ENCODE data around the gene CD1C. TPM values are rescaled to one million over a fixed set of nuclear protein-coding genes. Genes with fewer than 3 reads are reported as not detected.

Gene CD1C
- total RNA-seq, 2 experiments from 2014 or later = 2.6 to 28.7 TPM

DNA sequence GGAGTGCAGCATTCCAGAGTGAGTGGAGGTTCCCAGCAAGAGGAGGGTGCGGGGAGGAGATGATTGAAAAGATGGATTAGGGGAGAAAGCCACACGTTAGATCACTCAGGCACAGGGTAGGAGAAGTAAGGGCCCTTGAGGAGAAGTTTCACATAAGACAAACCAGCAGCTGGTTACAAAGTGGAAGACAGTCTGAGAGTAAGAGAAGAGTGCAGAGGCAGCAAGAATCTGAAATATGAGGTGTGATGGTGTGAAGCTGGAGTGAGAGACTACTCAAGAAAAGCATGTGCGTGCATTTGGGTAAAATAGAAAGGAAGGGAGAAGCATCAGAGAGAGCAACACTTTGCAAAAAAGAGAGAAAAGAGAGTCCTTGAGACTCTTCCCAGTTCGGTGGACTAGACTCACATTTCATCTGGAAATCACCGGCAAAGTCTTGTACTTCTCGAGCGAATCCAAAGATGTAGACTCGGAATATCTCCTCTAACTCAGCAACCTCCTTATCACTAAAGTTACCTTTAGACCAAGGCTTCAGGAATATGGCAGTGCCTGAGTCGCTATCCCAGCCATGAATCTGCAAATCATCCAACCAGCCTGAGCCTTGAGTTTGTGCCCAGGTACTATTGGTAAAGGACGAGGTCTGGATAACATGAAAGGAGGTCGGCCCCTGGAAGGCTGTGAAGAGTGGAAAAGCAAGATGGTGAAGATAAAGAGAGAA lies 40.8 kb downstream of the CD1C start:
- no peak overlapping the region for H2AFZ ChIP-seq (ENCODE audit: low read length)
- intact Hi-C loops (cut with micrococcal nuclease; ENCODE audit: unreplicated experiment) = loop anchor here (1.0 kb wide), 1 partner anchor 84 kb away; no protein-coding TSS in a partner anchor
- DNase-seq (ENCODE audit: low spot score) = no peak
- BruUV-seq (replicated peaks) = no TSS peak
- H4K20me1 ChIP-seq (ENCODE audit: insufficient read depth, low read length) = no peaks in the 10 kb centered on the region
- no peaks in the 10 kb centered on the region for H3K9me3 ChIP-seq (ENCODE audit: low read length)
- TF ChIP-seq EZH2phosphoT487 (IDR thresholded peaks at IDR 0.05; ENCODE audit: borderline replicate concordance, low read depth, low read length) = no peak
- TF ChIP-seq, protein P1, sequence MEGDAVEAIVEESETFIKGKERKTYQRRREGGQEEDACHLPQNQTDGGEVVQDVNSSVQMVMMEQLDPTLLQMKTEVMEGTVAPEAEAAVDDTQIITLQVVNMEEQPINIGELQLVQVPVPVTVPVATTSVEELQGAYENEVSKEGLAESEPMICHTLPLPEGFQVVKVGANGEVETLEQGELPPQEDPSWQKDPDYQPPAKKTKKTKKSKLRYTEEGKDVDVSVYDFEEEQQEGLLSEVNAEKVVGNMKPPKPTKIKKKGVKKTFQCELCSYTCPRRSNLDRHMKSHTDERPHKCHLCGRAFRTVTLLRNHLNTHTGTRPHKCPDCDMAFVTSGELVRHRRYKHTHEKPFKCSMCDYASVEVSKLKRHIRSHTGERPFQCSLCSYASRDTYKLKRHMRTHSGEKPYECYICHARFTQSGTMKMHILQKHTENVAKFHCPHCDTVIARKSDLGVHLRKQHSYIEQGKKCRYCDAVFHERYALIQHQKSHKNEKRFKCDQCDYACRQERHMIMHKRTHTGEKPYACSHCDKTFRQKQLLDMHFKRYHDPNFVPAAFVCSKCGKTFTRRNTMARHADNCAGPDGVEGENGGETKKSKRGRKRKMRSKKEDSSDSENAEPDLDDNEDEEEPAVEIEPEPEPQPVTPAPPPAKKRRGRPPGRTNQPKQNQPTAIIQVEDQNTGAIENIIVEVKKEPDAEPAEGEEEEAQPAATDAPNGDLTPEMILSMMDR (conservative IDR thresholded peaks at IDR 0.05; ENCODE audit: low read length) = no peak
- no peak overlapping the region for H3K4me3 ChIP-seq (ENCODE audit: low read depth, low read length, poor library complexity, severe bottlenecking)
- H3K79me2 ChIP-seq (ENCODE audit: insufficient read depth, low read depth, low read length) = no peaks in the 10 kb centered on the region
- no peak overlapping the region for H3K4me2 ChIP-seq (ENCODE audit: low read length)
- H3K4me1 ChIP-seq (ENCODE audit: insufficient read depth, low read length, poor library complexity, severe bottlenecking) = peaks cover 25% of the 10 kb centered on the region
- H3K9me2 ChIP-seq (ENCODE audit: insufficient read depth, low read length) = no peaks in the 10 kb centered on the region
- no peaks in the 10 kb centered on the region for H3K36me3 ChIP-seq (ENCODE audit: insufficient read depth, low read length)
- ChIA-PET CTCF (ENCODE audit: unreplicated experiment) (interaction anchor here (2.0 kb wide), 2 partner anchors 83 to 127 kb away, joined by 13 to 15 read pairs; no protein-coding TSS in a partner anchor), POLR2A (interaction anchor here (1.0 to 1.2 kb wide), 2 partner anchors 83 to 127 kb away, joined by 3 read pairs; no protein-coding TSS in a partner anchor)
- H3K27ac ChIP-seq (ENCODE audit: low read depth, low read length, poor library complexity, severe bottlenecking) = no peak overlapping the region

DNA sequence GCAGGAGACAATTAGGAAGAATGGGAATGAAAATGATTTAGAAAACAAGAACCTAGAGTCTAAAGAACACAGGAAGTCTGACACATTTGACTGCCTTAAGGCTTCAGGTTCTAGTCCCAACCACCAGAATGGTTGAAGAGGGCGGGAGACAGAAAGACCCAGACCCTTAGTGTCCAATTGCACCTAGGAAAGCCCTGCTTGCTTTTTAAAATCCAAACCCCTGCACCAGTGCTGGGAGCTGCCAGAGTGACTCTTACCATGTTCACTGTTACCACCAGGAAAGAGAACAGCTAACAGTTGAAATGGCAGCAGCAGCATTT lies 41.3 kb downstream of the CD1C start:
- Histone ChIP-seq H3K36me3 (ENCODE audit: insufficient read depth, low read length) (no peaks in the 10 kb centered on the region), H2AFZ (ENCODE audit: low read length) (no peak overlapping the region), H3K4me3 (ENCODE audit: low read depth, low read length, poor library complexity, severe bottlenecking) (no peak overlapping the region), H3K4me1 (ENCODE audit: insufficient read depth, low read length, poor library complexity, severe bottlenecking) (peaks cover 25% of the 10 kb centered on the region), H3K9me2 (ENCODE audit: insufficient read depth, low read length) (no peaks in the 10 kb centered on the region), H4K20me1 (ENCODE audit: insufficient read depth, low read length) (no peaks in the 10 kb centered on the region), H3K27ac (ENCODE audit: low read depth, low read length, poor library complexity, severe bottlenecking) (no peak overlapping the region), H3K79me2 (ENCODE audit: insufficient read depth, low read depth, low read length) (no peaks in the 10 kb centered on the region), H3K9me3 (ENCODE audit: low read length) (no peaks in the 10 kb centered on the region), H3K4me2 (ENCODE audit: low read length) (no peak overlapping the region)
- ChIA-PET POLR2A (no interaction called here), CTCF (ENCODE audit: unreplicated experiment) (no interaction called here)
- no peak for DNase-seq (ENCODE audit: low spot score)
- intact Hi-C loops (cut with micrococcal nuclease; ENCODE audit: unreplicated experiment) = no loop called here
- no peak for TF ChIP-seq EZH2phosphoT487 (IDR thresholded peaks at IDR 0.05; ENCODE audit: borderline replicate concordance, low read depth, low read length)
- TF ChIP-seq, protein P1 (conservative IDR thresholded peaks at IDR 0.05; ENCODE audit: low read length) = no peak
- BruUV-seq (replicated peaks) = no TSS peak

DNA sequence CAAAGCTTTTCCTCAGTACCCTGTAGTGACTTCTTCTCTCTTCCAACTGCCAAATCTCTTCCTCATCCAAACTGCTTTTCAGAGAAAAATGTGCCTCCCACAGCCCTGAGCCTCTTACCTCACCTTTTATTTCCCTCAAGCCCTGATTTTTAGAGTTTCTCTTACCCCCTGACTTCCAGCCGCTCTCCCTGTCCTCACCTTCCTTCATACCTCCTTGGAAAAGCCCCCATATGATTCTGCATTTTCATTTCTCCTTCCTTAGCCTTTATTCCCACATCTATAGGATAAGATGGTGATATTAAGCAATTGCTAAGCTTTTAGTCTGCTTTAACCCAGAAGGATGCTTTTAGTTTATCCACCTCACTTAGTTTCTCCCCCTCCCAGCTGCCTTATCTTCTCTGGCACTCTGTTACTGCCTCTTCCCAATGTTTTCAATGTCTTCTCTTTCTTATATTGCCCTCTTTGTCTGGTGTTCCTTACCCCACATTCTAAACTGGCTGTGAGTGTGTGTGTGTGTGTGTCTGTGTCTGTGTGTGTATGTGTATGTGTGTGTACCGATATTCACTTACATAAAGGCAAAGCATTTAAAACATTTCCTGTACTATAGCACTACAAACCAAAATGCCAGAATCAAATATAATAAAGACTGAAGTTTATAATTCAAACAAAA lies 41.9 kb downstream of the CD1C start, which contains the start of gene CD1B:
CD1B (minus strand) TSS at position 51 of the 670 bp plus-strand sequence. CDS start 108 bp downstream, outside the sequence.
- CTCF ChIA-PET (ENCODE audit: unreplicated experiment) = no interaction called here
- POLR2A ChIA-PET = no interaction called here
- H3K9me2 ChIP-seq (ENCODE audit: insufficient read depth, low read length) = no peaks in the 10 kb centered on the region
- no peaks in the 10 kb centered on the region for H4K20me1 ChIP-seq (ENCODE audit: insufficient read depth, low read length)
- H3K36me3 ChIP-seq (ENCODE audit: insufficient read depth, low read length) = no peaks in the 10 kb centered on the region
- H3K4me3 ChIP-seq (ENCODE audit: low read depth, low read length, poor library complexity, severe bottlenecking) = no peak within 1 kb of the TSS
- no peak within 1 kb of the TSS for H3K27ac ChIP-seq (ENCODE audit: low read depth, low read length, poor library complexity, severe bottlenecking)
- H3K4me1 ChIP-seq (ENCODE audit: insufficient read depth, low read length, poor library complexity, severe bottlenecking) = peaks cover 25% of the 10 kb centered on the region
- BruUV-seq (replicated peaks) = no TSS peak
- no peaks in the 10 kb centered on the region for H3K9me3 ChIP-seq (ENCODE audit: low read length)
- H3K4me2 ChIP-seq (ENCODE audit: low read length) = no peak within 1 kb of the TSS
- TF ChIP-seq EZH2phosphoT487 (IDR thresholded peaks at IDR 0.05; ENCODE audit: borderline replicate concordance, low read depth, low read length) = no peak
- TF ChIP-seq, protein P1 (conservative IDR thresholded peaks at IDR 0.05; ENCODE audit: low read length) = no peak
- no peak within 1 kb of the TSS for H2AFZ ChIP-seq (ENCODE audit: low read length)
- intact Hi-C loops (cut with micrococcal nuclease; ENCODE audit: unreplicated experiment) = no loop called here
- H3K79me2 ChIP-seq (ENCODE audit: insufficient read depth, low read depth, low read length) = no peaks in the 10 kb centered on the region
- DNase-seq (ENCODE audit: low spot score) = no peak
